Measurements from ENCODE around the gene DNAJA4. TPM values are rescaled to one million over a fixed set of nuclear protein-coding genes. Genes with fewer than 3 reads are reported as not detected.

DNAJA4 gene
- total and polyA plus RNA-seq, 9 of the 15 experiments (the other 6 are each of a cell fraction or from before 2014, with no cell fraction given) = 0.11 to 1.0 (median 0.16) TPM; not detected in 4

DNA sequence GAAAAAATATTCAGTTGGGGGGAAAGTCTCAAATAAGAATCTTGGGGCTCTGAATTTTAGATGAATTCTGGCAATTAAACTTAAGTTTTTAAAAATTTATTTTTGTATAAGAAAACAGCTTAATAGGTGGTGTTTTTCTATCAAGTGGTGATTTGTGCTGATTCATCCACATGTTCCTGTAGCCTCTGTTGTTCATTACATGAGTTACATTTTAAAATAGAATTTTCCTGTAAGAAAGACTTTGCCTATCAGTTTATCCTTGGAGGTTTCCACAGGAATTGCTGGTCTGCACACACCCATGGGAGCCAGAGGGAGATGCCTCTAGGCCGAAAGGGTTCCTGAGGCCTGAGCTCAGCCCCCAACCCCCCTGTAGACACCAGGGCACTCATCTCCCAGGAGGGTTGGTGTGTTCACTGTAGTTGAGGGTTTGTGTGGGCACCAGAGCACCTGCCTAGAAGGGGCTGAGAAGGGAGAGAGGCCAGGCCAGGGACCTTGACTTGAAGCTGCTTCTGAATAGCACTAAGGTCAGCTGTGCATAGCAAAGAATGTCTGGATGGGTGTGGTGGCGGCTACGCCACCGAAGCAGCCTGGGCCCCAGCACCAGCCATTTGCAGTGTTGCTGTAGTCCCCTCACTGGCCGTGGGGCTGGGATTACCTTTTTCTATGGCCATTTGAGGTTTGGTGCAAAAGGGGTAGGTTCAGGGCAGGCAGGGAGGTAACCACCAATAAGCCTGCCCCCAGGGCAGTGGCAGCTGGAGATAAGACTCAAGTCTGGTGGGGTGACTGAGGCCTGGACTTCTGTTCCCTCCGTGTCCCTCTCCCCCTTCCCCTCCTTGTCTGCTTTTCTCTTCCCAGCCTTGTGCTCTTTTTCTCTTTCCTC is 11.9 kb downstream of the DNAJA4 start (continued):
- TF ChIP-seq BRCA1 (IDR thresholded peaks at IDR 0.05) (no peak), BRCA1 (CRISPR knock-in tag; IDR thresholded peaks at IDR 0.05) (no peak), DPF2 (IDR thresholded peaks at IDR 0.05) (peak; percentile 69; the same call in 1 of the 2 replicates), ZNF668 (CRISPR knock-in tag; IDR thresholded peaks at IDR 0.05) (no peak), BRF1 (IDR thresholded peaks at IDR 0.05; ENCODE audit: borderline replicate concordance, extremely low read depth, insufficient read length) (no peak), BCL6 (CRISPR knock-in tag; IDR thresholded peaks at IDR 0.05) (no peak), CSDE1 (IDR thresholded peaks at IDR 0.05) (no peak), TOE1 (IDR thresholded peaks at IDR 0.05; ENCODE audit: borderline replicate concordance) (0 out of 2 replicates have a peak, but pooled peaks have one; percentile 21), TOE1 (CRISPR knock-in tag; IDR thresholded peaks at IDR 0.05; ENCODE audit: borderline replicate concordance, low read depth) (no peak), ZBTB11 (CRISPR knock-in tag; IDR thresholded peaks at IDR 0.05) (peak in 1 of 3 experiments; percentile 25; a peak in 1 of 6 replicates), FOXJ2 (tag; IDR thresholded peaks at IDR 0.05) (no peak), SNRNP70 (optimal IDR thresholded peaks at IDR 0.05; ENCODE audit: low read depth, low read length) (no peak), ATF6 (CRISPR knock-in tag; IDR thresholded peaks at IDR 0.05) (no peak), TSC22D4 (tag; IDR thresholded peaks at IDR 0.05) (no peak)
- TF ChIP-seq, protein P1, sequence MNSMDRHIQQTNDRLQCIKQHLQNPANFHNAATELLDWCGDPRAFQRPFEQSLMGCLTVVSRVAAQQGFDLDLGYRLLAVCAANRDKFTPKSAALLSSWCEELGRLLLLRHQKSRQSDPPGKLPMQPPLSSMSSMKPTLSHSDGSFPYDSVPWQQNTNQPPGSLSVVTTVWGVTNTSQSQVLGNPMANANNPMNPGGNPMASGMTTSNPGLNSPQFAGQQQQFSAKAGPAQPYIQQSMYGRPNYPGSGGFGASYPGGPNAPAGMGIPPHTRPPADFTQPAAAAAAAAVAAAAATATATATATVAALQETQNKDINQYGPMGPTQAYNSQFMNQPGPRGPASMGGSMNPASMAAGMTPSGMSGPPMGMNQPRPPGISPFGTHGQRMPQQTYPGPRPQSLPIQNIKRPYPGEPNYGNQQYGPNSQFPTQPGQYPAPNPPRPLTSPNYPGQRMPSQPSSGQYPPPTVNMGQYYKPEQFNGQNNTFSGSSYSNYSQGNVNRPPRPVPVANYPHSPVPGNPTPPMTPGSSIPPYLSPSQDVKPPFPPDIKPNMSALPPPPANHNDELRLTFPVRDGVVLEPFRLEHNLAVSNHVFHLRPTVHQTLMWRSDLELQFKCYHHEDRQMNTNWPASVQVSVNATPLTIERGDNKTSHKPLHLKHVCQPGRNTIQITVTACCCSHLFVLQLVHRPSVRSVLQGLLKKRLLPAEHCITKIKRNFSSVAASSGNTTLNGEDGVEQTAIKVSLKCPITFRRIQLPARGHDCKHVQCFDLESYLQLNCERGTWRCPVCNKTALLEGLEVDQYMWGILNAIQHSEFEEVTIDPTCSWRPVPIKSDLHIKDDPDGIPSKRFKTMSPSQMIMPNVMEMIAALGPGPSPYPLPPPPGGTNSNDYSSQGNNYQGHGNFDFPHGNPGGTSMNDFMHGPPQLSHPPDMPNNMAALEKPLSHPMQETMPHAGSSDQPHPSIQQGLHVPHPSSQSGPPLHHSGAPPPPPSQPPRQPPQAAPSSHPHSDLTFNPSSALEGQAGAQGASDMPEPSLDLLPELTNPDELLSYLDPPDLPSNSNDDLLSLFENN (IDR thresholded peaks at IDR 0.05; ENCODE audit: low read depth in 2 of 2, low read length in 2 of 2) = no peak
- TF ChIP-seq, protein P2, sequence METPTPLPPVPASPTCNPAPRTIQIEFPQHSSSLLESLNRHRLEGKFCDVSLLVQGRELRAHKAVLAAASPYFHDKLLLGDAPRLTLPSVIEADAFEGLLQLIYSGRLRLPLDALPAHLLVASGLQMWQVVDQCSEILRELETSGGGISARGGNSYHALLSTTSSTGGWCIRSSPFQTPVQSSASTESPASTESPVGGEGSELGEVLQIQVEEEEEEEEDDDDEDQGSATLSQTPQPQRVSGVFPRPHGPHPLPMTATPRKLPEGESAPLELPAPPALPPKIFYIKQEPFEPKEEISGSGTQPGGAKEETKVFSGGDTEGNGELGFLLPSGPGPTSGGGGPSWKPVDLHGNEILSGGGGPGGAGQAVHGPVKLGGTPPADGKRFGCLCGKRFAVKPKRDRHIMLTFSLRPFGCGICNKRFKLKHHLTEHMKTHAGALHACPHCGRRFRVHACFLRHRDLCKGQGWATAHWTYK (CRISPR knock-in tag; IDR thresholded peaks at IDR 0.05) = 0 out of 2 replicates have a peak, but pooled peaks have one; percentile 33

Measured in K562 (cell line).